MCF 10A (cell line): ENCODE data around the gene CNP. TPM values are rescaled to one million over a fixed set of nuclear protein-coding genes. Genes with fewer than 3 reads are reported as not detected.

Experiments used
- BruUV-seq: library from RNA; stranded (reverse); fragments of 400-500 nt; replicated peaks from 2 replicates; lab custom pipeline; 2021; lab: Mats Ljungman, UMichigan
- CTCF ChIA-PET: fragments of 300-600 bp; sonication (Branson Sonifier 250); formaldehyde crosslinking; extraction: SDS; loops from one replicate; lab custom pipeline; 2021; ENCODE audit warnings: antibody characterized with exemption, inconsistent platforms; lab: Yijun Ruan, JAX
- POLR2A ChIA-PET: fragments of 300-600, 350-650 bp; sonication (Branson Sonifier 250); formaldehyde crosslinking; extraction: SDS; loops from one replicate; lab custom pipeline; 2020; ENCODE audit warnings: antibody characterized with exemption, inconsistent platforms; lab: Yijun Ruan, JAX
- DNase-seq: peaks from one replicate; pipeline ENCODE4 v3.0.0-alpha.2; 2018; ENCODE audit not compliant: unreplicated experiment
- H3K27ac Mint-ChIP-seq: one replicate; pipeline ENCODE4 v1.8.0; 2022; ENCODE audit warnings: mild to moderate bottlenecking, low read depth, mixed read lengths; ENCODE audit not compliant: unreplicated experiment
- H3K27me3 Mint-ChIP-seq: one replicate; pipeline ENCODE4 v1.8.0; 2022; ENCODE audit warnings: mixed read lengths; ENCODE audit not compliant: insufficient read depth, unreplicated experiment
- H3K36me3 Mint-ChIP-seq: one replicate; pipeline ENCODE4 v1.8.0; 2022; ENCODE audit warnings: mild to moderate bottlenecking, moderate library complexity, mixed read lengths; ENCODE audit not compliant: insufficient read depth, unreplicated experiment
- H3K4me1 Mint-ChIP-seq: one replicate; pipeline ENCODE4 v1.8.0; 2022; ENCODE audit warnings: mixed read lengths; ENCODE audit not compliant: insufficient read depth, unreplicated experiment
- H3K4me3 Mint-ChIP-seq: one replicate; pipeline ENCODE4 v1.8.0; 2022; ENCODE audit warnings: mild to moderate bottlenecking, moderate library complexity, mixed read lengths; ENCODE audit not compliant: unreplicated experiment
- H3K9me3 Mint-ChIP-seq: one replicate; pipeline ENCODE4 v1.8.0; 2022; ENCODE audit warnings: mixed read lengths; ENCODE audit not compliant: unreplicated experiment
- CTCF ChIP-seq: fragments of 200-600 bp; IDR thresholded peaks from one replicate; pipeline ENCODE4 v1.8.0; 2022; ENCODE audit warnings: antibody characterized with exemption, mild to moderate bottlenecking; ENCODE audit not compliant: unreplicated experiment
- intact Hi-C: fragments of 100-400 bp; cut with micrococcal nuclease; formaldehyde crosslinking; loops from 2 replicates; pipeline ENCODE4 v1.14.1; 2022
- total RNA-seq: library from RNA; stranded (reverse); gene quantifications from 2 replicates; pipeline ENCODE4 v1.2.3, GENCODE V29; 2022

Gene CNP
- total RNA-seq, 1 experiment from 2014 or later: 46.2 TPM

- no peak for TF ChIP-seq CTCF
- intact Hi-C loops: no loop called here
- H3K9me3 Mint-ChIP-seq: no peaks in the 10 kb centered on the region
- POLR2A ChIA-PET: interaction anchor here (0.9 kb wide), 1 partner anchor 31 kb away, joined by 3 read pairs; no protein-coding TSS in a partner anchor
- no peak overlapping the region for H3K4me3 Mint-ChIP-seq
- no peak overlapping the region for H3K27ac Mint-ChIP-seq
- no TSS peak for BruUV-seq
- DNase-seq: no peak
- H3K4me1 Mint-ChIP-seq: no peaks in the 10 kb centered on the region
- CTCF ChIA-PET: interaction anchor here (0.7 to 1.5 kb wide), 3 partner anchors 9 to 30 kb away, joined by 3 to 7 read pairs (median 4); no protein-coding TSS in a partner anchor
- H3K36me3 Mint-ChIP-seq: no peaks in the 10 kb centered on the region
- H3K27me3 Mint-ChIP-seq: peaks cover 12% of the 10 kb centered on the region
These were observed 31.0 kb upstream of the CNP start for GRCh38 chr17:41935641-41936040.

- BruUV-seq: no TSS peak
- POLR2A ChIA-PET: interaction anchor here (0.9 to 1.5 kb wide), 3 partner anchors 8 to 79 kb away, joined by 3 to 4 read pairs (median 3); partner anchors contain the start of genes DNAJC7 and ODAD4
- CTCF ChIA-PET: interaction anchor here (0.6 to 2.0 kb wide), 2 partner anchors 10 to 24 kb away, joined by 3 to 6 read pairs; no protein-coding TSS in a partner anchor
- intact Hi-C loops: no loop called here
- Mint-ChIP-seq H3K9me3 (no peaks in the 10 kb centered on the region), H3K27ac (no peak overlapping the region), H3K27me3 (peaks cover 12% of the 10 kb centered on the region), H3K4me3 (no peak overlapping the region), H3K4me1 (no peaks in the 10 kb centered on the region), H3K36me3 (no peaks in the 10 kb centered on the region)
- no peak for TF ChIP-seq CTCF
- no peak for DNase-seq
These were observed 28.3 kb upstream of the CNP start for GRCh38 chr17:41937970-41938954.

- BruUV-seq: no TSS peak
- CTCF ChIA-PET: interaction anchor here (2.0 kb wide), 1 partner anchor 23 kb away, joined by 6 read pairs; no protein-coding TSS in a partner anchor
These were observed 27.4 kb upstream of the CNP start for GRCh38 chr17:41939044-41939692.

More at GRCh38 chr17:41939044-41939692, 27.4 kb upstream of the CNP start:
- no peaks in the 10 kb centered on the region for H3K4me1 Mint-ChIP-seq
- TF ChIP-seq CTCF: no peak
- POLR2A ChIA-PET: interaction anchor here (0.9 to 1.5 kb wide), 3 partner anchors 9 to 78 kb away, joined by 3 to 4 read pairs (median 3); partner anchors contain the start of genes DNAJC7 and ODAD4
- H3K36me3 Mint-ChIP-seq: no peaks in the 10 kb centered on the region
- H3K27ac Mint-ChIP-seq: no peak overlapping the region
- H3K9me3 Mint-ChIP-seq: no peaks in the 10 kb centered on the region
- intact Hi-C loops: no loop called here
- no peak overlapping the region for H3K4me3 Mint-ChIP-seq
- no peak for DNase-seq
- peaks cover 12% of the 10 kb centered on the region for H3K27me3 Mint-ChIP-seq
